BLaER1 (cell line): ENCODE data around the gene MNX1.
A peak's percentile ranks its signal among the peaks of the same experiment; 100 is the strongest.

ENCODE experiments used
- H3K27ac ChIP-seq: shearing (Covaris generic); formaldehyde crosslinking; 2 replicates; pipeline ENCODE4 v1.8.1; 2022
- H3K27me3 ChIP-seq: shearing (Covaris generic); formaldehyde crosslinking; 2 replicates; pipeline ENCODE4 v1.8.1; 2022
- H3K36me3 ChIP-seq: shearing (Covaris generic); formaldehyde crosslinking; 2 replicates; pipeline ENCODE4 v1.8.1; 2022
- H3K4me1 ChIP-seq: shearing (Covaris generic); formaldehyde crosslinking; 2 replicates; pipeline ENCODE4 v1.8.1; 2022
- H3K4me2 ChIP-seq: shearing (Covaris generic); formaldehyde crosslinking; 2 replicates; pipeline ENCODE4 v1.8.1; 2022
- H3K4me3 ChIP-seq: shearing (Covaris generic); formaldehyde crosslinking; 2 replicates; pipeline ENCODE4 v1.8.1; 2022
- H3K9ac ChIP-seq: shearing (Covaris generic); formaldehyde crosslinking; 2 replicates; pipeline ENCODE4 v1.8.1; 2022
- H3K9me3 ChIP-seq: shearing (Covaris generic); formaldehyde crosslinking; 2 replicates; pipeline ENCODE4 v1.8.1; 2022
- H4K20me1 ChIP-seq: shearing (Covaris generic); formaldehyde crosslinking; 2 replicates; pipeline ENCODE4 v1.8.1; 2022
- Cebpa-rat ChIP-seq: shearing (Covaris generic); IDR thresholded peaks from 2 replicates; pipeline ENCODE4 v1.8.1; 2022

Gene MNX1

DNA sequence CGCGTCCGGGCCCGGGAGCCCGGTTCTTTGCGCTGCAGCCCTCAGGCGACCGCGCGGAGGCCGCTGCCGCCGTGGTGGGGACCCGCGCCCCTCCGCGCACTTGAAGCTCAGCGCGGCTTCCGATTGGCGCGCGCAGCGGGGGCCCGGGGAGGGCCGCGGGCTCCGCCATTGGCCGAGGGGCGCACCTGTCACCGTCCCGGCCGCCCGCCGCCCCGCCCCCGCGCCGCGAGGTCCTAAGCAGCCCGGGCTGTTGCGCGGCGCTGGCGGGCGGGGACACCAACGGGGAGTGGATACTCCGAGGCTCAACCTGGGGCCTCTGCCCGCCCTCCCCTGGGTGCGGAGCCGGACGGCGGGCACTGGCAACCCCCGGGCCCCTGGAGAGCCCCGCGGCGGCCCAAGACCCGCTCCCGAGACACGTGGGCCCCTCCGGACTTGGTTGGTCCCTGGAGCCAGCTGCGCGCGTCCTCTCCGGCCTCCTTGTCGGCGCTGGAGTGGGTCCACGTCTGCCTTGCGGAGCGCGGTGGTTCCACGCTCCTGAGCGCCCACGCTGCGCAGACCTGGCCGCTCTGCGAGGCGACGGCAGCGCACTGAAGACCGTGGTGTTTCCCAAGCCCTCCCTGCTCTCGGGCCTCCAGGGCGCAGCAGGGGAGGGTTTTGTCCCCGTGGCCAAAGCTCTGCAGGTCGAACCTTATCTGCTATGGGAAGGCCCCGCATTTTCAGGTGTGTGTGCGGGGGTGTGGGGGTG is at the start of gene MNX1:
MNX1 (minus strand) TSS at position 76 of the 745 bp plus-strand sequence. CDS start 313 bp downstream, outside the sequence.
- Histone ChIP-seq H3K4me2 (peak within 1 kb of the TSS; percentile 78), H3K4me1 (peaks cover 18% of the 10 kb centered on the region), H3K9me3 (peaks cover 27% of the 10 kb centered on the region), H3K36me3 (no peaks in the 10 kb centered on the region), H4K20me1 (peaks cover 99% of the 10 kb centered on the region), H3K9ac (no peak within 1 kb of the TSS), H3K4me3 (peak within 1 kb of the TSS; percentile 66), H3K27me3 (peaks cover 100% of the 10 kb centered on the region), H3K27ac (no peak within 1 kb of the TSS)
- TF ChIP-seq Cebpa-rat = no peak

DNA sequence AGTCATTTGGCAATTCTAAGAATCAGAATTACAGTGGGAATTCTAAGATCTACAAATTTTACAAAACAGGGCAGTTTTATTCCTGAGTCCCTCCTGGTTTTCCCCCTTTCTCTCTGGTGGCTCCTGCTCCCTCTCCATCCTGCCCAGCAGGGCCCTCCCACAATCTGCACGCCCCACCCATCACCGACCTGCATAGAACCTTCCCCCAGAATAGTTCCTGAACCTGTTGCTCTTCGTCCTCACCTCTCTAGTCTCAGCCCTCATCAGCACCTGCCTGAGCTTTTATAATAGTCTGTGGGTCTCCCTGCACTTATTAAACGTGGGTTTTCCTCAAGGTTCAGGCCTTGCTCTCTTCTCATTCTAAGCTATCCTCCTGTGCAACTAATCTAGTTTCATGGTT is 49.1 kb upstream of the MNX1 start:
- no peaks in the 10 kb centered on the region for H3K27me3 ChIP-seq
- H3K27ac ChIP-seq = no peak overlapping the region
- H3K9me3 ChIP-seq = peaks cover 24% of the 10 kb centered on the region
- no peak overlapping the region for H3K4me2 ChIP-seq
- H3K9ac ChIP-seq = no peak overlapping the region
- no peak overlapping the region for H3K4me3 ChIP-seq
- no peaks in the 10 kb centered on the region for H3K4me1 ChIP-seq
- no peaks in the 10 kb centered on the region for H4K20me1 ChIP-seq
- no peak for TF ChIP-seq Cebpa-rat
- no peaks in the 10 kb centered on the region for H3K36me3 ChIP-seq

DNA sequence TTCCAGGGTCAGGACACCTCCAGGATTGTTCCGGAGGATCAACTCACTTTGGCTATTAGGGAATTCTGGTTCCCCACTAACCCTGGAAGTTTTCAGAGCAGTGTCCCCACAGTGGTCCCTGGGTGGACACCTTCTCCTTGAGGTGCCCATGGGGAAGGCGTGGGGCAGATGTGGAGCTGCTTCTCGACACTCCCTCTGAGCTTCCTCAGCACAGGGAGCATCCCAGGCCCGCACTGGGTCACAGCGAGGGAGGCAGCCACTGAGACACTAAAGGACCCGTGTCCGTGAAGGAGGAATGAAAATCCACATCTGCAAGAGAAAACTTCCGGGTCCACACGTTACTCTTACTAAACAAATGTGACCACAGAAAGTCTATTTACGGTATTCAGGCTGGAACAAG is 48.2 kb upstream of the MNX1 start:
- no peak overlapping the region for H3K4me3 ChIP-seq
- no peaks in the 10 kb centered on the region for H4K20me1 ChIP-seq
- H3K4me1 ChIP-seq = no peaks in the 10 kb centered on the region
- no peak for TF ChIP-seq Cebpa-rat
- H3K4me2 ChIP-seq = no peak overlapping the region
- H3K27me3 ChIP-seq = no peaks in the 10 kb centered on the region
- H3K27ac ChIP-seq = no peak overlapping the region
- H3K9me3 ChIP-seq = peaks cover 20% of the 10 kb centered on the region
- H3K36me3 ChIP-seq = no peaks in the 10 kb centered on the region
- no peak overlapping the region for H3K9ac ChIP-seq

DNA sequence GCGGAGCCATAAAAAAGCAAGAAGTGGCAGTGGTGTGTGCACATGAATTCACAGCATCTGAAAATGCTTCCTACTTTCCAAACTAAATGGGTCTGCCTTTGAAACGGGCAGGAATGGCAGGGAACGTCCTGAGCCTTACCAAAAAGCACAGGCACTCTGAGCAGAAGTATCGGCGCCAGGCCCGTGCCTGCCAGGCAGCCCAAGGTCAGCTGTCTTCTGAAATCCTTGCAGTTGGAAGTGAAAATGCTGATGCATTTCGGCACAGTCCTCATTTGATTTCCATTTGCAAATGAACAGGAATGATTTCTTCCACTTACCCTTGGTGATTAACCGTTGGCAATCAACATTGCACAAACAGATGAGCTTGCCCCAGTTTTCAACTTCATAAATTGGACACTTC is 47.6 kb upstream of the MNX1 start:
- H3K4me2 ChIP-seq = no peak overlapping the region
- H4K20me1 ChIP-seq = no peaks in the 10 kb centered on the region
- no peak overlapping the region for H3K27ac ChIP-seq
- no peak for TF ChIP-seq Cebpa-rat
- H3K4me1 ChIP-seq = no peaks in the 10 kb centered on the region
- H3K9ac ChIP-seq = no peak overlapping the region
- H3K36me3 ChIP-seq = no peaks in the 10 kb centered on the region
- peaks cover 17% of the 10 kb centered on the region; the same call in 1 of the 2 replicates for H3K9me3 ChIP-seq
- no peaks in the 10 kb centered on the region for H3K27me3 ChIP-seq
- H3K4me3 ChIP-seq = no peak overlapping the region

DNA sequence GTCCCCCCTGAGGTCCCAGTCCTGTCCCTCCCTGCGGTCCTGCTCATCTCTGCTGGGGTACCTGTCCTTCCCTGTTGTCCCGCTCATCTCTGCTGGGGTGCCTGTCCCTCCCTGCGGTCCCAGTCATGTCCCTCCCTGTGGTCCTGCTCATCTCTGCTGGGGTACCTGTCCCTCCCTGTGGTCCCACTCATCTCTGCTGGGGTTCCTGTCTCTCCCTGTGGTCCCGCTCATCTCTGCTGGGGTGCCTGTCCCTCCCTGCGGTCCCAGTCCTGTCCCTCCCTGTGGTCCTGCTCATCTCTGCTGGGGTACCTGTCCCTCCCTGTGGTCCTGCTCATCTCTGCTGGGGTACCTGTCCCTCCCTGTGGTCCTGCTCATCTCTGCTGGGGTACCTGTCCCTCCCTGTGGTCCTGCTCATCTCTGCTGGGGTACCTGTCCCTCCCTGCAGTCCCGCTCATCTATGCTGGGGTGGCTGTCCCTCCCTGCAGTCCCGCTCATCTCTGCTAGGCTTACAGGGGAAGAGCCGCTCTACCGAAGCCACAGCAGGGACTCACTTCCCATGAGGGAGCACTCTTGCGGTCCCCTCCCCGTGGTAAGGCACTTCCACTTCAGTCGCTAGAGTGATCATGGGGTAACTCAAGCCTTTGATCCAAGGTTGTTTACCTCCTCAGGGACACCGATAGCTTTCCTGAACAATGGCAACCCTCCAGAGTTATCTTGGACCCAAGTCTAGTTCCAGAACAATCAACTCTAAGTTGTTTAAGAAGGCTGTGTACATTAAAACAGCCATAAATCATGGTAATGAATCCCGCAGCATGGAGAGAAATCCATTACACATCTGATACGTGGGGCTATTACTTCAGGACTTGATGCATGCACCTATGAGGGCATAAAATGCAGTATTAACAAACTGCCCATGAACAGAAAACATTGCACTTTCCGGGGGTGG is 46.8 kb upstream of the MNX1 start:
- Histone ChIP-seq H4K20me1 (no peaks in the 10 kb centered on the region), H3K9me3 (peaks cover 11% of the 10 kb centered on the region; the same call in 1 of the 2 replicates), H3K4me2 (peak overlapping the region; percentile 22; the same call in 1 of the 2 replicates), H3K27ac (no peak overlapping the region), H3K4me3 (no peak overlapping the region), H3K4me1 (no peaks in the 10 kb centered on the region), H3K36me3 (no peaks in the 10 kb centered on the region), H3K9ac (no peak overlapping the region), H3K27me3 (no peaks in the 10 kb centered on the region)
- no peak for TF ChIP-seq Cebpa-rat

DNA sequence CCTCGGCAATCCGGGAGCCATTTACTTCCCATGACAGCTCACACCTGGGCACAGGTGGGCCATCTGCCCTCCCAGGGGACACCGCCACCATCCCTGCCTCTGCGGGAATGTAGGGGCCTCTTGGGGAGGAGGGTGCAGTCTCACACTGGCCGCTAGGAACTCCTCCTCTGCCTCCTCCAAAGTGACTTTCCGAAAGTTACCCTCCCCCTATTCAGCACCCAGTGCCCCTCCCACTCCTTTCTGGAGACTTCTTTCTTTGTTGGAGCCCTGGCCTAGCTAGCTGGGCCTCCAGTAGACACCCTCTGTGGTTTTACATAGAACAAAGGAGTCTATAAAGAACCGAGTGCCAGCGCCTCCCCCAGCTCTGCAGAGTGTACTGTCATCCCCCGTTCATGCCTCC is 45.8 kb upstream of the MNX1 start:
- no peak overlapping the region for H3K4me2 ChIP-seq
- H4K20me1 ChIP-seq = no peaks in the 10 kb centered on the region
- H3K27me3 ChIP-seq = no peaks in the 10 kb centered on the region
- no peak overlapping the region for H3K27ac ChIP-seq
- H3K9me3 ChIP-seq = peaks cover 4% of the 10 kb centered on the region; the same call in 1 of the 2 replicates
- no peak overlapping the region for H3K9ac ChIP-seq
- H3K4me1 ChIP-seq = no peaks in the 10 kb centered on the region
- no peak for TF ChIP-seq Cebpa-rat
- no peak overlapping the region for H3K4me3 ChIP-seq
- no peaks in the 10 kb centered on the region for H3K36me3 ChIP-seq

DNA sequence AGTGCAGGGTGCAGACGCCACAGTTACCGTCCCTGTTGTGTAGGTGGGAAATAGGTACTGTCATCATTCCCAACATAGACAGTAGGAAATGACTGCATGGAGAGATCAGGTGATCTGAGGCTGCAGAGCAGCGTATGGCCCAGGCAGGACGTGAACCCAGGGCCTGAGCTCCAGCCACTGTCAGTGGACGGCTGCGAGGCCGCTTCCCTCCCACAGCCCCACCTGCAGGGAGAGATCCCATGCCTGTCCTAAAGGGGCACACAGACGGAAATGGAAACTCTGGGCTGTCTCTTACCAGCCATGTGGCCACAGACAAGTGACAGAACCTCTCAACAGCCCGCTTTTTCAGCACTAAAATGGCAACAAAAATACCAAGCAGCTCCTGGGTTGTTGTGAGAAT is 44.5 kb upstream of the MNX1 start:
- no peak overlapping the region for H3K27ac ChIP-seq
- no peak overlapping the region for H3K4me3 ChIP-seq
- H3K4me2 ChIP-seq = no peak overlapping the region
- no peaks in the 10 kb centered on the region for H3K36me3 ChIP-seq
- TF ChIP-seq Cebpa-rat = no peak
- H3K9ac ChIP-seq = no peak overlapping the region
- H3K27me3 ChIP-seq = no peaks in the 10 kb centered on the region
- H3K9me3 ChIP-seq = peaks cover 4% of the 10 kb centered on the region; the same call in 1 of the 2 replicates
- H4K20me1 ChIP-seq = no peaks in the 10 kb centered on the region
- H3K4me1 ChIP-seq = no peaks in the 10 kb centered on the region

DNA sequence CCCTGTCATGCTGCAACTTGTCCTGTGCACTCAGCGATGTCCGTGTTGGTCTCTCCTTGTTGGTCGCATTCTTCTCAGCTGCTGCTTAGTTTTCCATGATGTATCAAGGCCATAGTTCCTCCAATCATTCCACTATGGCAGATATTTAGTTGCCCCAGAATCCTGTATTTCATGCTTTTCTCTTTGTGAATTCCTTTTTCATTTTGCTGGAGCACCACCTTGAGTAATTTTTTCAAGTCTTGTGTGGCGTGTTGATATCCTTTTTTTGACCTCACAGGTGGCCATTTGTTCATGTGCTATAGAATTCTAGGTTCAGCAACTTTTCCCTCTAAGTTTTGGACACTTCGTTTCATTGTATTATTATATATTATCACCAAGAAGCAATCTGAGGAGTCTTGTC is 42.7 kb upstream of the MNX1 start:
- Histone ChIP-seq H3K4me2 (no peak overlapping the region), H3K9ac (no peak overlapping the region), H3K4me1 (no peaks in the 10 kb centered on the region), H4K20me1 (no peaks in the 10 kb centered on the region), H3K9me3 (peaks cover 4% of the 10 kb centered on the region; the same call in 1 of the 2 replicates), H3K36me3 (no peaks in the 10 kb centered on the region), H3K27ac (no peak overlapping the region), H3K27me3 (no peaks in the 10 kb centered on the region), H3K4me3 (no peak overlapping the region)
- TF ChIP-seq Cebpa-rat = no peak

DNA sequence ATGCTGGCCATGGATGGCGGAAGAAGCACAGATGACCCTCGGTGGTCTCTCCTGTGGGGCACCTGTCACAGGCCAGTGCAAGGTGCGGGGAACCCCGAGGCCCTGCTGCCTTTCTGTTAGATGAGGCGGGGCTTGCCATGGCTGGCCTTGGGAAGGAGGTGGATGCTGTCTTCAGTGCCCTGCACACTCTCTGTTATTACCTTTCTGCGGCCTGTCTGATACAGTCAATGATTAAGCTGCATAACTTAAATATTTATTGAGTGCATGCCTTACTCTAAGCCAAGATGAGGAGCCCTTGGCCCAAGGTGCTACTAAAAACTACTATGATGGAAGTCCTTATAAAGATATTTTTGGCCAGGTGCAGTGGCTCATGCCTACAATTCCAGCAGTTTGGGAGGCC is 36.7 kb upstream of the MNX1 start:
- H3K36me3 ChIP-seq = no peaks in the 10 kb centered on the region
- H3K27ac ChIP-seq = no peak overlapping the region
- no peaks in the 10 kb centered on the region for H4K20me1 ChIP-seq
- no peaks in the 10 kb centered on the region for H3K4me1 ChIP-seq
- no peak overlapping the region for H3K4me3 ChIP-seq
- H3K9ac ChIP-seq = no peak overlapping the region
- H3K9me3 ChIP-seq = no peaks in the 10 kb centered on the region
- TF ChIP-seq Cebpa-rat = no peak
- no peaks in the 10 kb centered on the region for H3K27me3 ChIP-seq
- no peak overlapping the region for H3K4me2 ChIP-seq

DNA sequence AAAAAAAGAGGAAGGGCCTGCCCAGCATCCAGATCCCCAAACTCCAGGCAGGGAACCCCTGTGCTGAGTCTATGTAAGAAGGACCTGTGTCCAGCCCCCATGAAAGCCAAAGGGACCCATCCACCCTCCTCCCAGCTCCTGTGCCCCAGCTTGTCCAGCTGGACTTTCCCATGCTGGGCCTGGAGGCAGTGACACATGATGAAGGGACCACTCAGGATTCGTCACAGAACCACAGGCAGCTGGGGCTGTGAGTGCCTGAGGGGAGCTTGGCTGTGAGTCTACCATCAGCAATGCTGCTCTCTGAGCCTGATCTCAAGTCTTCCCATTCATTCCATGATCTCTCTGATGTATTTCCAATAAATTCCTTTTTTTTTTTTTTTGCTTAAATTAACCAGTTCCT is 36.2 kb upstream of the MNX1 start:
- no peak overlapping the region for H3K27ac ChIP-seq

More for the DNA sequence above, 36.2 kb upstream of the MNX1 start:
- Histone ChIP-seq H3K9ac (no peak overlapping the region), H3K4me1 (no peaks in the 10 kb centered on the region), H3K27me3 (no peaks in the 10 kb centered on the region), H3K9me3 (no peaks in the 10 kb centered on the region), H3K4me2 (no peak overlapping the region), H3K4me3 (no peak overlapping the region), H3K36me3 (no peaks in the 10 kb centered on the region), H4K20me1 (no peaks in the 10 kb centered on the region)
- TF ChIP-seq Cebpa-rat = no peak
